RWPE1 (cell line): Measurements from ENCODE around the gene SEMA3E.

Experiments used
- CTCF ChIA-PET: fragments of 350-600 bp; sonication (Branson Sonifier 250); formaldehyde crosslinking; extraction: SDS; loops from one replicate; lab custom pipeline; 2021; lab: Yijun Ruan, JAX
- POLR2A ChIA-PET: fragments of 400-600 bp; formaldehyde crosslinking; extraction: SDS; loops from one replicate; lab custom pipeline; 2020; ENCODE audit warnings: antibody characterized with exemption; ENCODE audit not compliant: low non-redundant PET; lab: Yijun Ruan, JAX
- DNase-seq: peaks from one replicate; pipeline ENCODE4 v3.0.0; 2012; ENCODE audit warnings: low spot score
- H3K27ac ChIP-seq: fragments of 450-650 bp; 2 replicates; pipeline ENCODE4 v1.5.1; 2017
- CTCF ChIP-seq: fragments of 450-650 bp; conservative IDR thresholded peaks from 2 replicates; pipeline ENCODE4 v1.5.1; 2017; ENCODE audit warnings: low read depth, mild to moderate bottlenecking

The SEMA3E gene

DNA sequence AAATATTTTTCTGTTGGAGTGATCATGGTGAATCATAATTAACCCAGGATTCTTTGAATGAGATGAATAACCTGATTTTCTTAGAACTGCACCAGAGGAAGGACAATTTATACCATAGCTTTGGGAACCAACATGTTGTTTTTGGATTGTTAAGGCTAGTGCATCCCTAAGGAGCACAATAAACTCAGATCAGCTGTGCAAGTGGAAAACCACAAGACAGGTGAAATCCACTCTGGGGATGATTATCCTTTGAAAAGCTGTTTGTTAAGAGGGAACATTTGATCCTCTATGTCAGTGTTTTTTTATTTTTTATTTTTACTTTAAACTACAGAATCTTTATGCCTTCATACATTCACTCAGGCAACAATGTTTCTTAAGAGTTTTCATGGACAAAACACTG, 254.2 kb downstream of the SEMA3E start:
- CTCF ChIA-PET, result no interaction called here
- TF ChIP-seq CTCF, result no peak
- no peak for DNase-seq
- H3K27ac ChIP-seq, result no peak overlapping the region
- POLR2A ChIA-PET, result no interaction called here

- TF ChIP-seq CTCF, result no peak
- ChIA-PET CTCF (no interaction called here), POLR2A (no interaction called here)
- no peak overlapping the region for H3K27ac ChIP-seq
- no peak for DNase-seq
These were observed 260.5 kb downstream of the SEMA3E start for GRCh38 chr7:83388436-83388835.

DNA sequence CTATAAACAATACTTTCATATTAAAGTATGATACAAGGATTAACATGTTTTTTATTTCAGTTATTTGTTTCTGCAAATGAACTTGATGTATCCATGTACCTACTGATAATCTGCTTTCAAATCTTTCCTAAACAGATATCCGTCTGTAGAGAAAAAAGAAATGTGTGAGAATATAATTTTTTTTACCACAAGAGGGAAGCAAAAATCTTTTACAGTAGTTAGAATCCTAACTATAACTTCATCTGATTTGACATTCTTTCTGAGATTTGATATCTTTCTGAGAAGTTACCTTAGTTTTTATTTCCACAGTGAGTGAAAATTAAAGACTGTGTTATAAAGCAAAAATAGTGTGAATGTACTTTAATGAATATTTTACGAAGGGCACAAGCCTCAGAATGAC, 282.3 kb downstream of the SEMA3E start:
- CTCF ChIA-PET, result interaction anchor here (0.6 kb wide), 1 partner anchor 13 kb away, joined by 3 read pairs; no protein-coding TSS in a partner anchor
- TF ChIP-seq CTCF, result no peak; the same call in 1 of the 2 replicates
- no peak for DNase-seq
- H3K27ac ChIP-seq, result no peak overlapping the region
- POLR2A ChIA-PET, result no interaction called here

DNA sequence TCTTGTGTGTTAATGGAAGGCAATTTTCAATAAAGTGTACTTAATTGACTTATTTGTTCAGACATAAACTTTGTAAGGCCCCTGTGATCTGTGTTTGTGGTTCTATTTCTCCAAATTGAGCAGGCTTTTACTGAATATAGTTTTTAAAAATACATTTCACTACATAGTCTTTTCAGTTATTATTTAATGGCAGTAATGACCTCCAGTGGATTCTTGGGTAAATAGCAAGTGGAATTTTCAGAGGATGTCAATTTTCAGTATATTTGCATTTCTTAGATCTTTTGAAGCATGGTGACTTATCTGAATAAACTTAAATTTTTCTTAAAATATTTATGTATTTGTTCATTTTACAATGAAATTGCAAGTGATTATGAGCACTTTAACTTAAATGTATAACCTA, 283.2 kb downstream of the SEMA3E start:
- peak; percentile 15; the same call in 1 of the 2 replicates for TF ChIP-seq CTCF
- ChIA-PET CTCF (interaction anchor here (0.6 kb wide), 2 partner anchors 14 to 33 kb away, joined by 3 read pairs; no protein-coding TSS in a partner anchor), POLR2A (no interaction called here)
- H3K27ac ChIP-seq, result no peak overlapping the region
- DNase-seq, result no peak

DNA sequence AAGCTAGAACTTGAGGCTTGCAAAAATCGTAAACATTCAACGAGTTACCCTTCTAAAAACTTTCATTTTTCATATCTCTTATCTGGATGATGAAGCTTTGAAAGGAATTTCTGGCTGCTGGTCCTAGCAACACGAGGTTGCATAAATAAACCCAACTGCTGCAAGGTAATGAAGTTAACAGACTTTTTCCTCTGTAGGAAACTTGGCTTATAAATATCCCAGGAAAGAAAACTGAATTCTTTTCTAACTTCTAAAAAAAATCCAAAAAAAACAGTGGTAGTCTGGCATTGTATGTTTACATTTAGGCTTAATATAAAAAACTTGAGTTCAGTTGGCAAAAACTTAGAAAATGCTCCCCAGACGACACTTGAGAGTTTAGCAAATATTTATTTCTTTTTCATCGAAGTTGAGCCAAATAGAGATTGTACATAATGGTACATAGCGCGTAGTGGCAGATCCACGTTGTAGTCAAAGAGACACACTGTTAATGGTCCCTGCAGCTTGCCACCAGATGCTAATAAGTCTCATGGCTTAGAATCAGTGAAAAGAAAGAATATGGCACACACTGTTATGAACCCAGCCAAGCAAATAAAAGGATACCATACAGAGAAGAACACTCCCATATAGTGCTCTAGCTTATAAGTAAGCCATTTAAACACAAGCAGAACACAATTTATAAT, 285.9 kb downstream of the SEMA3E start:
- CTCF ChIA-PET, result no interaction called here
- POLR2A ChIA-PET, result no interaction called here
- DNase-seq, result no peak
- no peak for TF ChIP-seq CTCF
- no peak overlapping the region for H3K27ac ChIP-seq

- POLR2A ChIA-PET, result no interaction called here
These were observed 289.8 kb downstream of the SEMA3E start for GRCh38 chr7:83359108-83359507.

More at GRCh38 chr7:83359108-83359507, 289.8 kb downstream of the SEMA3E start:
- no peak overlapping the region for H3K27ac ChIP-seq
- CTCF ChIA-PET, result no interaction called here
- no peak for TF ChIP-seq CTCF
- DNase-seq, result no peak
